Measurements from ENCODE around the gene PFDN5.
A peak's percentile ranks its signal among the peaks of the same experiment; 100 is the strongest.
"Not testable (repeated sequence)": the region's sequence is repeated elsewhere in the genome, so short reads cannot be mapped to it uniquely, and the experiment has no call there.

PFDN5 gene

DNA sequence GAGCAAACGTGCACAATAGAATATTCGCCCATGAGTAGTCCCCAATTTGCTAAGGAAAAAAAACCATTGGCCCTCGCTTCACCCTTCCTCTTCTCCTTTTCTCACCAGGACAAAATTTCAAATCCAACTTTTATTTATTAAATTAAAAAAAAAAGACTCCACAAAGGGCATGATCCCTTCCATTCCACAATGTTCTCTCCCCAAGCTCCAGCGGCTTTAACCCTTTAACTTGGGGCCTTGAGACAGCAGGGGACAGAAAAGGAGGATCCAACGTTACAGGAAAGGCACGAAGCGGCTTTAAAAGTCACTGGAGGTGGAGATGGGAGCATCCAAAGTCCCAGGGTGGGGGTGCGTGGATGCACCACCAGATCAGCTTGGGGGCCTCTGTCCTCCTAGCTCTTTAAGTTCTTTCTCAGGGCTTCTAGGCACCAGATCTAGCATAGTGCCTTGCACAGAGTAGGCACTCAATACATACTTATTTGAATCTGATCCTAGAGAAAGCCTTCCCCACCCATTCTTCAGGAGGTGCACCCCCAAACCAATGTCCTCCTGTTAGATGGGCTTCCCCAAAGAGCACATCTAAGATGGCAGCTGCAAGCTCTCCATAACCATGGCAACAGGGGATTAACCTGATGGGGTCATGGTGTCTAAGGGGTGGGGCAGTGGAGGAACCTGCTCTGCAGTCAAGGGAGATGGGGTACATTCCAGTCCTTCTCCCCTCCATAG lies 31.3 kb downstream of the PFDN5 start:
- DNase-seq (ENCODE audit: low read depth in 2 of 3, low spot score in 1 of 3), result no peak

DNA sequence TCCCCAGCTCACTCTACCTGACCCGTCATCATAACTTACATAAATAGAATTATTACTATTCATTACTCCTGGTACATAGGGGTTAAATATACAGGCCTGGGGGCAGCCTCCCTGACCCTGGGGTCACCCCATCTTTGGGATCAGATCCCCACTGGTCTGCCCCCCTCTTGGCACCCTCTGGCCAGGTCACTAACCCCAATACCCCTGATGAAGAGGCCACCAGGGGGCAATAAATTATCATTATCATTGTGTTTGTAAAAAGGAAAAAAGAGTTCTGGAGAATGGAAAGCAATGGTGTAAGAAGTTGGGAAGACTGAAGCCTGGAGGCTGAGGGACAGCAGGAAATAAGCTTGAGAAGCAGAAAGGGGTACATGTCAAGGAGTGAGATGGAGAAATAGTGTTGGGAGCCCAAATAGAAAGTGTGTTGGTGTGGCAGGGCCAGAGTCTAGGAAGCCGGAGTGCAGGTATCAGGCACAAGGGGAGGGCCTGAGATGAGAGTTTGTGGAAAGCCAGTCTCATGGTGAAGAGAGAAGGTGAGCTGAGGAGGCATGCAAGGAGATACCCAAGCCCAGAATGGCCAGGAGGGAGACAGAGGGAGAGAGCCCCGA lies 32.2 kb downstream of the PFDN5 start:
- DNase-seq (ENCODE audit: low read depth in 2 of 3, low spot score in 1 of 3), result no peak

DNA sequence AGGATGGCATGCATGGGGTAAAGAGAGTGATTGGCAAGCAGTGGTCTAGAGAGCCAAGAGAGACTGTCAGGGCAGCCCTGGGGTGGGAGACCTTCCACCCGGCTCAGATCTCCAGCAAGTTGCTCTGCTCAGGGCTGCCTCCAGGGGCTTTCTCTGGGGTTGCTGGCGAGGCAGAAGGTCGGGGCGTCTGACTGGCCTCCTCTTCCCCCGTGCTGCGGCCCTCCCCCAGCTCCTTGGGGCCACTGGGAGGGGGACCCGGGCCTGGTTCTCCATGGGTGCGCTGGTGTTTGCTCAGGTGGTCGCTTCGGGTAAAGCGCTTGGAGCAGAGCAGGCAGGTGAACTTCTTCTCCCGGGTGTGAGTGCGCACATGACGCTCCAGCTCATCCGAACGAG lies 32.7 kb downstream of the PFDN5 start:
- no peak for DNase-seq (ENCODE audit: low read depth in 2 of 3, low spot score in 1 of 3)

DNA sequence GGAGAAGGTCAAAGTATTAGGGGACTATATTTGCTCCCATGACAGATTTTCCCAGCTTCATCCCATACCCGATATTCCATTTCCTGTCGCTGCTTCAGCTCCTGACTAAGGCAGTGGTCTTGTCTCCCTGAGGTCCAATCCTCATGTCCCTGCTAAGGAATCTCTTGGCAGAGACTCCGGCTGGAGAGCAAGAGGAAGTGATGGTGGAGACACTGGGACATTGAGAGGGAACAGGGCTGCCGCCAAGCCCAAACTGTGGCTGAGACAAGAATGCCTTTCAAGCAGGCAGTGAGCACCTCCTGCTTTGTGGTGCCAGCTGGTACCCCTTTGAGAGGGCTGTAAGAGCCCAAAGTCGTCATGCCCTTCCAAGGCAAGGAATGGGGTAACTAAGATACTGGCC lies 35.3 kb downstream of the PFDN5 start:
- no peak for DNase-seq (ENCODE audit: low read depth in 2 of 3, low spot score in 1 of 3)

DNA sequence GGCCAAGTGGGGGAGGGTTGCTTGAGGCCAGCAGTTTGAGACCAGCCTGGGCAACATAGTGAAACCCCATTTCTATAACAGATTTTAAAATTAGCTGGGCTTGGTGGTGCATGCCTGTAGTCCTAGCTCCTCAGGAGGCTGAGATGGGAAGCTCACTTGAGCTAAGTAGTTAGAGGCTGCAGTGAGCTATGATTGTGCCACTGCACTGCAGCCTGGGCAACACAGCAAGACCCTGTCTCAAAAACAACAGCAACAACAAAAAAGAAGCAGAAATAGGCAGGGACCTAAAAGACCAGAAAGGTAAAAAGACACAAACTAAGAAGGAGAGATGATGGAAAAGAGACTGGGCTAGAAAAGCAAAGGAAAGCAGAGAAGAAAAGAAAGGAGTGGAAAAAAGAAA lies 37.0 kb downstream of the PFDN5 start:
- DNase-seq (ENCODE audit: low read depth in 2 of 3, low spot score in 1 of 3), result not testable (repeated sequence)

DNA sequence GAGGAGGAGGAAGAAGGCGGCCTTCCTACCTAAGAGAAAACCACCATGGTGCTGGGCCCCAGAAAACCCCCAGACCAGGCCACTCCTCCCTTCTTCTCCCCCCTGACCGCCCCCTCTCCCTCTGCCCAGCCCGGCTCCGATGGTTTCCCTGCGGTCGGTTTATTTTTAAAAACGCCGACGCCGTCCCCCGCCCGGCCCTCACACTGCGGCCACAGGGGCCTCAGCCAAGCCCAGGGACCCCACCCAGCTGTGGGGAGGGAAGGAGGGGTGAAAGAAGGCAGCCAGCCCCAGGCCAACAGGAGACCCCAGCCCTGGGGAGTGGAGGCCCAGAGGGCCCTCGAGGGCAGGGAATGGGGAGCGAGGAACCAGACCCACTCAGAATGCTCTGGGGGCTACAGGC lies 37.4 kb downstream of the PFDN5 start:
- no peak for DNase-seq (ENCODE audit: low read depth in 2 of 3, low spot score in 1 of 3)

DNA sequence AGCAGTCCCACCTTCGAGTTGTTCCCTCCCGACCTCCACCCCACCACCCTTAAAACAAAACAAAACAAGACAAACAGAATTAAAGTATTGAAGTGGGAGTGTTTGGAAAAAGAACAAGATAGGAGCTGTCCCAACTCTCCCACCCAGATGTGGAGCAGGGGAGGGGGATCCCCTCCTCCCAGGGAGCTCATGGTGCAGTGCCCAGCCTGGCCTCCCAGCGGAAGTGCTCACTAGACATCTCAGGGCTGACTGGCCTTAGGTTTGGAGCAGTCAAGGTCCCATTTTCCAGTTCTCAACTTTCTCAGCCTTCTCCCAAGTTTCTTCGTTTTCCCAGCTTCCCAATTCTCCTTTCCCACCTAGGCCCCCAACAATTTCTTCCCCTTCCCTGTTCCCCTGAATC lies 37.9 kb downstream of the PFDN5 start:
- no peak for DNase-seq (ENCODE audit: low read depth in 2 of 3, low spot score in 1 of 3)

DNA sequence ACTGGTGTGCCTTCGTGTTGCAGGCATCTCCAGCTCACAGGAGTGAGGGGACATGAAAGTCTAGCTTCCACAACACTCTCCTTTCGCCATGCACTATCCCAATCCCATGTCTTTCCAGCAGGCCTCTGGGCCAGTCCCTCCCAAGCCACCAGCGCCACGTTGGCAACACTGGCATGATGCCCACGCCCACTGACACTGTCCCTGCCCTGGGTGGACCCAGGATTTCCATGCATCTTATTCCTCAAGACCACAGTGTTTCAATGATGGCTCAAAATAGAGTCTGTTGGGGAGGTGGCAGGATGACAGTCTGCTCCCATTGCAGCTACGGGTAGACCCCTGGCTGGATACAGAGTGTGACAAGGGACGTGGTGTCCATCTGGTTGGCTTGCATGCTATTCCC lies 38.5 kb downstream of the PFDN5 start:
- DNase-seq (ENCODE audit: low read depth in 2 of 3, low spot score in 1 of 3), result no peak

DNA sequence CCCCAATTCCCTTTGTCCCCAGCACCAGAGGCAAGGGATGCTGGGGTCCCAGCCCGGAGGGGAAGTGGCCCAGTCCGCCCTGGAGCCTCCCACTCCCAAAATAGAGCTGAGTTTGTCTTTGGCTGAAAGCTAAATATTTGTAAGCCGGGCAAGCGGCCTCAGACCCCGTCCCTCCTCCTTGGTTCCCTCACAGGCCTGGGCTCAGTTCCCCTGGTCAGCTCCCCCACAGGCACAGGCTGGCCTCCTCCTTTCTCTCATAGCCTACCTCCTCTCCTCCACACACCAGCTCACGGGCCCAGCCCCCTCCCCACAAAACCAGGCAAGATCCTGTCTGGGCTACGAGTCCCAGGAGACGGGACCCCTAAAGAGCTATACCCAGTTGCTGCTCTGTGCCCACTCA lies 39.5 kb downstream of the PFDN5 start:
- no peak for DNase-seq (ENCODE audit: low read depth in 2 of 3, low spot score in 1 of 3)

DNA sequence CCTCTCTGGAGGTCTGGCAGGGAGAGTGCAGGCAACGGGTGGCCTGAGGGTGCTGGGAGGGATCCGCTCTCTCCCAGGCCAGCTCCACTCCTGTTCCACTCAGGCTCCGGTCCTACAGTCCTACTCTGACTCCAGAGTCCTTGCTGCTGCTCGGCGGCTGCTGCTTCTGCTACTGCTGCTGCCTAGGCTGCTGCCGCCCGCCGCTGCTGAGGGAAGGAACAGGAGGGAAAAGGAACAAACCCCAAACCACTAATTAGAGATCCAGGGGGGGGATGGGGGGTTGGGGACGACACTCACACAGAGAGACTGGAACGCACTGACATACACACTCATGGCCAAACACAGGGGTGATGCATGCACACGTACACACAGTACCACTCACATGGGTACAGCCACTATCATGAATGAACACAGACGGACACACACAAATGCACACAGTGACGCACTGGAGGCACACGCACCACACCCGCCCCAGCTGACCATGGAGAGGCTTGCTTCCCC lies 40.9 kb downstream of the PFDN5 start, which contains the start of gene SP7:
Gene SP7, minus strand, starts transcription at position 174 of the 501 bp plus-strand sequence. CDS start 708 bp downstream, outside the sequence.
- DNase-seq (ENCODE audit: low read depth in 2 of 3, low spot score in 1 of 3), result no peak

DNA sequence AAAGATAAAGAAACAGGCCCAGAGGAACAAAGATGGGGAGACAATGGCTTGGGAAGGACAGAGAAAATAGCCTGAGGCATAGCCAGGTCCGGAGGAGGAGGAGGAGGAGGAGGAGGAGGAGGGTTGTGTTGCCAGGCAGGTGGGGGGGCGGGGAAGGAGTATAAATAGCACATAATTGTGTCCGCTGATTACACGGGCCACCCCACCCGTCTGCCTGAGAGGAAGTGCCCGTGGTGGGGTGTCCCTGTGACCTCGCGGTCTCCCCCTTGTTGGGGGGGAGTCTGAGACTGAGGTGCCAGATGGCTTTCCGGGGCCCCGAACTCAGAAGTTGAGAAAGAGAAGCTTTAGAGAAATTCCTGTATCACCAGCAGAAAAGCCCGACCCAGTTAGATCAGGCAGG lies 42.7 kb downstream of the PFDN5 start:
- DNase-seq (ENCODE audit: low read depth in 2 of 3, low spot score in 1 of 3), result no peak

DNA sequence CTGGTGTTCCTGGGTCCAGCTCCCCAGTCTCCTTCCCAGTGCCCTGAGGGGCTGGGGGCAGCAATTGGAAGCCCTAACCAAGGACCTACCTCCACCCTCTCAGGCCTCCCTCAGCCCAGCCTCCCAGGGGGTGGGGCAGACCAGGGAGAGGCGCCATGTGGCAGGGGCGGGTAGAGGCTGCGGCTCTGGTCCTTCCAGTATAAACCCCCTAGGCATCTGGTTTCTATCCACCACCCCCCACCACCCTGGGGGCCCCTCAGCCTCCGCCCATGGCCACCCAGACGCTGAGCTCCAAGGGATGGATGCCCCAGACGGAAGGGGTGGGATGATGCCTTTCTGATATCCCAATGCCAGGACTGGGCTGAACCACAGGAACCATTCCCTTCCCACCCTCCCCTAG lies 43.6 kb downstream of the PFDN5 start:
- DNase-seq (ENCODE audit: low read depth in 2 of 3, low spot score in 1 of 3), result no peak

DNA sequence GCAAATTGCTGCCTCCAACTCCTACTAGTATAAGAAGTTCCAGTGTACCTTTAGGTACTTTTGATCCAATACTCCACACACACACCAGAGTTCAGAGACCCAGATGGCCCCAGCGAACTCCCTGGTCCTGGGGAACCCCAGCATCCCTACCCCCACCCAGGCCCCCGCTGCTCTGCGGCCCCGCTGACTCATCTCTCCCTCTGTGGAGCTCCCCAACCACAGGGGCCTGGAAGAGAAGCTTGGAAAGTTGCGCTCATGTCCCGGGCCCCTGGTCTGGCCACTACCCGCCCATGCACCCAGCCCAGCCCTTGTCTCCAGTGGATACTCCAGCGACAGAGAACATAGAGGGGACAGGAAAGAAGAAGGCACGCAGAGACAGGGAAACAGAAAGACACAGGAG lies 45.1 kb downstream of the PFDN5 start:
- DNase-seq (ENCODE audit: low read depth in 2 of 3, low spot score in 1 of 3), result no peak

DNA sequence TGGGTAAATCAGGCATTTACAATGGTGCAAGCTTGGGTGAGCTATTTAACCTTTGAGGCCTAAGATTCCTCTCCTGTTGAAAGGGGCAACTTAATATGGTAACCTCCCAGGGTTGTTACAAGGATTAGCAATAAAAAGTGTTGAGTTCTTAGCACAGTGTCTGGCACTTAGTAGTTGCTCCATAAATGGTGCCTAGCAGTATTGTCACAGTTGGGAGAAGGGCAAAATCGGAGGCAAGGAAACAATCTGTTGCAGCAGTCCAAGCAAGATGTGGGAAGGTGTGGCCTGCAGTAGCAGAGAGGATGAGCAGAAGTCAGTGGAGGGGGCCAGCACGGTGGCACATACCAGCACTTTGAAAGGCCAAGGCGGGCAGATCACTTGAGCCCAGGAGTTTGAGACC lies 48.1 kb downstream of the PFDN5 start:
- DNase-seq (ENCODE audit: low read depth in 2 of 3, low spot score in 1 of 3), result no peak

DNA sequence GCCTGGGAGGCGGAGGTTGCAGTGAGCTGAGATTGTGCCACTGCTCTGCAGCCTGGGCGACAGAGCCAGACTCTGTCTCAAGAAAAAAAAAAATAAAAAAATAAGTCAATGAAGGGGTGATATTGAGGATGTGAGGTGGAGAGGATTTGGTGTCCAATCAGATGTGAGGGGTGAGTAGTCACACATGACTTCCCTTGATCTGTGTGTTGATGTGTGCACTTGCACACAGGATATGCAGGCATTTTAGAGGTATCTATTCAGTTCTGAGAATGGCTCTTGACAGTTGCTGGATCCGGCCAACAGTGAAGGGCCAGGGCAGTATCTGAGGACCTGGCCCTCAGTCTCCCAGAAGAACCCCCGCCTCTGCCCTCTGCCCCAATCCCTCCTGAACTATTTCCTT lies 48.6 kb downstream of the PFDN5 start:
- DNase-seq (ENCODE audit: low read depth in 2 of 3, low spot score in 1 of 3), result no peak

DNA sequence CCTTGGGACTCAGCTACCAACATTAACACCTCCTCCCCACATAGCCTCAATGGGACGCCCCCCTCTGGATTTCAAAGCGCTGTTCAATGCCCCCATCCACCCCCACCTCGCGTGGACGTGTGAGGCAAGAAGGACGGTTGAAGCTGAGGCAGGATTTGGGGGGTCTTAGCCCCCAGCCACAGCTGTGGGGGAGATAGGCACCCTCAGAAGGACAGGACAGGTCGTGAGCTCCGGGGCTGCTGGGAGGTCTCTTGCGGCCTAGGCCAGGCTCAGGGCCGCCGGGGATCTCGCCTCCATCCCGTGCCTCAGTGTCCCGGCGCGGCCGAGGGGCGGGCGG lies 49.1 kb downstream of the PFDN5 start:
- DNase-seq (ENCODE audit: low read depth in 2 of 3, low spot score in 1 of 3), result no peak

DNA sequence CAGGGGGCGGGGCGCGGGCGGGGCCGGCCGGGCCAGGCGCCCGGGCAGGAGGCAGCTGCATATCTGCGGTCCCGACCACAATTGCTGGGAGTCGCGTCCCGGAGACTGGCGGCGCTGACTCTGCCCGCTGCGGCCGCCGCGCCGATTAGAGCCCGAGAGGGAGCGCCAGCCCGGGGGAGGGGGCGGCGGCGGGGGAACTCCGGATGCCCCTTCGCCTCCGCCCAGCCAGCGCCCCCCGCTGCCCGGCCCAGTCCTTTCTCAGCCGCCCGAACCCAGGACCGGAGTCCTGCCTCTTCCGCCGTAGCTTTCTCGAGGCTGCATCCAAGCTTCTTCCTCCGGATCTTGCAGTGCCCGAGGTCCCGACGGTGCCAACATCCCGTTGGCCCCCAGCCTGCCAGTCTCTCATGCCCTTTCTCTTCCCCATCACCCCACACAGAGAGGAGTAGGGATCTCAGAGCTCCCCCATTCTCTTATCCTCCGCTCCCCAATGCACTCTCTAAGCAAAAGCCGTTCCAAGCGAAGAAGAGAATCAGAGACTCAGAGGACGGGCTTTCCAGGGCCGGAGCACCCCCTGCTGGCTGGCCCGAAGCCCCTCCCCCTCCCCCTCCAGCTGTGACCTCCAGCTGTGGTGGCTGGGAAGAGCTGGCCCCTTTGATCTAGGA lies 49.6 kb downstream of the PFDN5 start:
- peak; percentile 43 to 81 (median 72) for DNase-seq (ENCODE audit: low read depth in 2 of 3, low spot score in 1 of 3)

DNA sequence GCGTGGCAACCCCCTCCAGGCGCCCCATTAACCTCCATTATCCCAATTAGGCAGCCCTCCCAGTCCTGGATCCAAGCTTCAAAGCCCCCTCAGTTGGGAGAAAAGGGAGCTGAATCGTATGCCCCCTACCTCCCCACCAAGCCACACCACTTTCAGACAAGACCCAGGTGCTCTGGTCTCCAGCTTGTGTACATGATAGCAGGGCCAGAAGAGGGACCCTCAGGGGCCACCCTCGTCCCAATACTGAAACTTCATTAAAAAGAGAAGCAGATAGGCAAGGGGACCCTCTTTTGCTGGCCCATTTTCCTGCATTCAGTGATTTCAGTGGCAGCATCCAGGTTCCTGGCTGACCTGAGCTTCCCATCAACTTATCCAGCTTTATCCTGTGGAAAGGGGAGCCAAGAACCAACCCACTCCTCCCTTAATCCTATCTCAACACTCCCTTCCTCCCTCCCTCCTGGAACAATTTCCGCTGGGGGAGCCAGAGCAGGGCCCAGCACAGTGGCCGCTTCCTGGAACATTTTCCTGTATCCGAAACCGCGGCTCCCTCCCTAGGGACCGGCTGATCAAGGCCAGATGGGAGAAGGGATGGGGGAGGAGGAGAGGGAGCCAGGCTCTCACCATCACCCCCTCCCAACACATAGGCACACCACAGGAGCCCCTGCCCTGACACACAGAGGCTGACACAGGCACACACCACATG lies 50.3 kb downstream of the PFDN5 start:
- no peak for DNase-seq (ENCODE audit: low read depth in 2 of 3, low spot score in 1 of 3)

DNA sequence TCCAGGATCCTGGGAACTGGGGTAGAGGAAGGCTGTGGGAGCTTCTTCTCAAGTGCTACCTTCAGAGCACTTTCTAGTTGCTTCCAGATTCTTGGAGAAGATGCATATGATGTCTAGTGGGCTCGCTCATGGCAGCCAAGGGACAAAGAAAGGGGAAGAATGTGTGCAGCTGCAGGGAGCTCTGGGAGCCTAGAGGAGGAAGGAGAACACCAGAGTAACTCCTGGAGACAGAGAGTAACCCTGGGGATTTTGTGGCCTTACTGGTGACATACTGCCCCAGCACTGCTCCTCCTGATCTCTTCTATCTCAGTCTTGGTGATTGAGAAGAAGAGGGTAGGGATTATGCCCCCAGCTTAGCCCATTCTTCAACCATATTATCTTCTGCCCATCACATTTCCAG lies 51.1 kb downstream of the PFDN5 start:
- no peak for DNase-seq (ENCODE audit: low read depth in 2 of 3, low spot score in 1 of 3)

DNA sequence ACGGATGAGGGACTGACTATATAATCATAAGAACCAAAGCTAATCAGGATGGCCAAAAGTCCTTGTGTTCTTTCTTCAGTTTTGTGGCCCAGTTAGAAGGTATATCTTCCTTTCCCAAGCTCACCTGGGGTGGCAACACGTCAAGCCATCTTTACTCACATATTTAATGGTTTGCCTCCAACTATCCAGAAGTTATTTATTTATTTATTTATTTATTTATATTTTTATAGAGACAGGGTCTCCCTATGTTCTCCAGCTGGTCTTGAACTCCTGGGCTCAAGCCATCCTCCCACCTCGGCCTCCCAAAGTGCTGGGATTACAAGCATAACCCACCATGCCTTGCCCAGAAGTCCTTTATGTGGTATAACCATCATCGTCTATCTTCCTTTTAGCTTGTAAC lies 52.6 kb downstream of the PFDN5 start:
- DNase-seq (ENCODE audit: low read depth in 2 of 3, low spot score in 1 of 3), result no peak
